ENCODE data around the gene JTB.

DNA sequence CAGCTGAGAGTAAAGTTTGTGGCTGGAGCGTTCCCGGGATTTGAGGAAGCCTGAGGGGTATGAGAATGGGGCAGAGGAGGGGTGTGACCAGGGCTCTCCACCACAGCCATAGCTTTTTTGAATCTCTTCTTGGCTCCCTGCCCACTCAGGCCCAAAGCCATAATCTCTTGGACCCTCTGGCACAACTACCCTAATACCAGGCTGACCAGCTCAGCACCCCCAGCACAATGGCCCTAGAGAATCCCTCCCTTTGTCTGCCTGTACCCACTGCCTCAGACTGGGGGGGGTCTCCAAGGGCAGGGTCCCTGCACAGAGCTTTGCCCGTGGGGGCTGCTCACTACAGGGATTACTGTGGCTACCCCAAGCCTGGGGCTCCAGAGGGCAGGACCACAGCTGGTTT, 38.5 kb downstream of the JTB start:
- TF ChIP-seq MAX (IDR thresholded peaks at IDR 0.05), result no peak
- TF ChIP-seq REST (IDR thresholded peaks at IDR 0.05; ENCODE audit: low read depth), result no peak
- no peak for TF ChIP-seq FOXM1 (IDR thresholded peaks at IDR 0.05; ENCODE audit: borderline replicate concordance, low read depth)
- no peak for TF ChIP-seq TAF1 (IDR thresholded peaks at IDR 0.05; ENCODE audit: low read depth)
